Astrocyte (in vitro differentiated cells and primary cell): ENCODE measurements around the gene RASGRF2.

Source experiments
- CTCF ChIP-seq: IDR thresholded peaks from 2 replicates; pipeline ENCODE4 v1.5.1; 2011; ENCODE audit warnings: low read depth, mild to moderate bottlenecking, inconsistent platforms, low read length, moderate library complexity; ENCODE audit not compliant: insufficient read depth
- EZH2 ChIP-seq: IDR thresholded peaks from 2 replicates; pipeline ENCODE4 v1.6.1; 2012; ENCODE audit warnings: mild to moderate bottlenecking, low read length, inconsistent platforms; ENCODE audit not compliant: insufficient read depth

DNA sequence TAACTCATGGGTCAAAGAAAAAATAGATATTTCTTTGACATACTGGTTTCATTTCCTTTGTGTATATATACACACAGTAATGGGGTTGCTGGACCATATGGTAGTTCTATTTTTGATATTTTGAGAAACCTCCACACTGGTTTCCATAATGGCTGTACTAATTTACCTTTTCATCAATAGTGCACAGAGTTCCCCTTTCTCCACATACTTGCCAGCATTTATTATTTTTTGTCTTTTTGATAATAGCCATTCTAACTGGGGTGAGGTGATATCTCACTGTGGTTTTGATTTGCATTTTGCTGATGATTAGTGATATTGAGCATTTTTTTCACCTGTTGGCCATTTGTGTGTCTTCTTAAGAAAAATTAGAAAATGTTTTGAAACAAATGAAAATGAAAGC lies 194.6 kb downstream of the RASGRF2 start:
- TF ChIP-seq CTCF (no peak), EZH2 (no peak)
